ENCODE data around the gene DNM1.

The DNM1 gene

GRCh38 chr9:128298535-128299482, 95.6 kb downstream of the DNM1 start:
- Histone ChIP-seq H3K4me3 (no peak overlapping the region), H3K9me3 (ENCODE audit: low read depth, low read length) (no peaks in the 10 kb centered on the region), H3K36me3 (ENCODE audit: insufficient read depth, low read length) (no peaks in the 10 kb centered on the region), H3K27ac (no peak overlapping the region), H3K9ac (ENCODE audit: insufficient read length) (no peak overlapping the region)
- TF ChIP-seq EZH2 (IDR thresholded peaks at IDR 0.05) = no peak
- TF ChIP-seq POLR2AphosphoS5 (IDR thresholded peaks at IDR 0.05; ENCODE audit: borderline replicate concordance, low read depth, low read length) = no peak
- no peak for TF ChIP-seq FOXP2 (optimal IDR thresholded peaks at IDR 0.05; ENCODE audit: control extremely low read depth, extremely low read length, insufficient read depth)
- DNase-seq (ENCODE audit: low read depth, low spot score) = no peak

DNA sequence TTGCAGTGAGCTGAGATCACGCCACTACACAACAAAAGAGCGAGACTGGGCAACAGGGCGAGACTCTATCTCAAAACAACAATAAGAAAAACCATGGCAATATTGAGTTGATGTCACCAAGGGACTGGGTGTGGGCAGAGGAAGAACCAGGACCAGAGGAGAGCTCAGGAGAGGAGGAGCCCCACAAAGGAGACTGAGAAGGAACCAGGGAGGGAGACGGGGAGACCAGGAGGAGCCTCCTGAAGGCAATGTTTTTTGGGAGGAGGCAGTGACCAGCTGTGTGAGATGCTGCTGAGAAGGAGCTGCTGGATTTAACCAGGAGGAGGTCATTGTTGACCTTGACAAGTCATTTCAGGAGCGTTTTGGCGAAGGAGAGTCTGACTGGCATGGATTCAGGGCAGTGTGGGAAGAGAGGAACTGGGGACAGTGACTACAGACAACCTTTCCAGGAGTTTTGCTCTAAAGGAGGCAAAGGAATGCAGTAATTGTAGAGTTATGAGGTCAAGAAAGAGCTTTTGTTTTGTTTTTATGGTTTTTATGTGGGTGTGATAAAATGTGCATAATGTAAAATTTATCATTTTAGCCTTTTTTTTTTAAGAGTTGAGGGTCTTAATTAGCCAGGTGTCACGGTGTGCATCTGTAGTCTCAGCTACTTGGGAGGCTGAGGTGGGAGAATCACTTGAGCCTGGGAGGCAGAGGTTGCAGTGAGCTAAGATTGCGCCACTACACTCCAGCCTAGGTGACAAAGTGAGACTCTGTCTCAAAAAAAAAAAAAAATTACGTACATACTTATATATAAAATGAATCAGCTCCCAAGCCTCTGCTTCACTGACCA, 101.2 kb downstream of the DNM1 start:
- TF ChIP-seq FOXP2 (optimal IDR thresholded peaks at IDR 0.05; ENCODE audit: control extremely low read depth, extremely low read length, insufficient read depth) = no peak
- TF ChIP-seq POLR2AphosphoS5 (IDR thresholded peaks at IDR 0.05; ENCODE audit: borderline replicate concordance, low read depth, low read length) = no peak
- no peak for TF ChIP-seq EZH2 (IDR thresholded peaks at IDR 0.05)
- Histone ChIP-seq H3K4me3 (no peak overlapping the region), H3K36me3 (ENCODE audit: insufficient read depth, low read length) (peaks cover 7% of the 10 kb centered on the region; the same call in 1 of the 2 replicates), H3K9ac (ENCODE audit: insufficient read length) (no peak overlapping the region), H3K27ac (0 out of 2 replicates have a peak overlapping the region, but pooled peaks have one; percentile 13), H3K9me3 (ENCODE audit: low read depth, low read length) (no peaks in the 10 kb centered on the region)
- DNase-seq (ENCODE audit: low read depth, low spot score) = no peak
